Hematopoietic multipotent progenitor cell treated with erythropoietin and hydrocortisone succinate and interleukin-3 and kit ligand, for 4 days (in vitro differentiated cells): ENCODE data around the gene ADO.

ENCODE experiments used
- DNase-seq: peaks from one replicate; pipeline ENCODE4 v3.0.0-alpha.2; 2015

The ADO gene

GRCh38 chr10:62794306-62794705 lies 10.2 kb upstream of the ADO start:
- DNase-seq: no peak

- no peak for DNase-seq
Measured at GRCh38 chr10:62795100-62795499, 9.4 kb upstream of the ADO start.

- DNase-seq: no peak
Measured at GRCh38 chr10:62795762-62796161, 8.8 kb upstream of the ADO start.

- no peak for DNase-seq
Measured at GRCh38 chr10:62796896-62797295, 7.6 kb upstream of the ADO start.

- no peak for DNase-seq
Measured at GRCh38 chr10:62801871-62802270, 2.6 kb upstream of the ADO start.

- DNase-seq: peak; percentile 16
Measured at GRCh38 chr10:62803724-62804355, 680 bp upstream of the ADO start.

- peak; percentile 30 for DNase-seq
Measured at GRCh38 chr10:62805231-62806099, 945 bp downstream of the ADO start.

- no peak for DNase-seq
Measured at GRCh38 chr10:62806251-62806650, 1.7 kb downstream of the ADO start.

- peak; percentile 37 for DNase-seq
Measured at GRCh38 chr10:62810156-62810902, 5.8 kb downstream of the ADO start.

- DNase-seq: no peak
Measured at GRCh38 chr10:62811159-62811875, 6.8 kb downstream of the ADO start.

- DNase-seq: no peak
Measured at GRCh38 chr10:62812672-62813439, 8.3 kb downstream of the ADO start.

GRCh38 chr10:62813453-62813852 lies 8.9 kb downstream of the ADO start:
- DNase-seq: no peak

GRCh38 chr10:62813981-62814380 lies 9.5 kb downstream of the ADO start:
- DNase-seq: no peak

- DNase-seq: no peak
Measured at GRCh38 chr10:62814756-62815380, 10.3 kb downstream of the ADO start.

GRCh38 chr10:62815381-62816075 lies 11.0 kb downstream of the ADO start:
- no peak for DNase-seq

- no peak for DNase-seq
Measured at GRCh38 chr10:62816076-62816330, 11.5 kb downstream of the ADO start.

GRCh38 chr10:62816331-62817120 lies 12.0 kb downstream of the ADO start, which contains the start of gene EGR2:
TSS of gene EGR2 (minus strand) at chr10:62816366. CDS start at chr10:62816029, 337 bp downstream.
- DNase-seq: peak; percentile 97

- peak; percentile 18 for DNase-seq
Measured at GRCh38 chr10:62817121-62817765, 12.7 kb downstream of the ADO start.

GRCh38 chr10:62817766-62818425 lies 13.4 kb downstream of the ADO start:
- peak; percentile 79 for DNase-seq
